GM18520 (cell line): ENCODE measurements around the gene CA12.

ENCODE experiments used
- ATAC-seq: cut with Tn5 transposase; IDR thresholded peaks from one replicate; pipeline ENCODE4 v1.9.1; 2021; ENCODE audit not compliant: unreplicated experiment

The CA12 gene

DNA sequence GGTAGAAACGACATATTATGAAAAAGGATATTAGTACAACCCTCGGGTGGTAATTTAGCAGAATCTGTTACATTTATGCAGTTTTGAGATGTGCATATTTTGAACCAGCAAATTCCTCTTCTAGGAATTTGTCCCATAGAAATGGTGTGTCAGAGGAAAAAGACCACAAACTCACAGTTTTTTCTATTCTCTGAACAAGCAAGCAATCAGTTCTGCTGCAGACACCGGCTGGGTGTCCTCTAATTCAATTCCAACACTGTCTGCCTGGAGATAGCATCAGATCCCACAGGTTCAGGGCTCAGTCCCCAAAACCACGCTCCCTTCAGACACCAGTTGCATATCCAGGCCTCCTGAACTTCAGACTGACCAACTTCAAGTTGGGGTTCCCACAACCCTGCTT, 67.8 kb downstream of the CA12 start:
- ATAC-seq: no peak

DNA sequence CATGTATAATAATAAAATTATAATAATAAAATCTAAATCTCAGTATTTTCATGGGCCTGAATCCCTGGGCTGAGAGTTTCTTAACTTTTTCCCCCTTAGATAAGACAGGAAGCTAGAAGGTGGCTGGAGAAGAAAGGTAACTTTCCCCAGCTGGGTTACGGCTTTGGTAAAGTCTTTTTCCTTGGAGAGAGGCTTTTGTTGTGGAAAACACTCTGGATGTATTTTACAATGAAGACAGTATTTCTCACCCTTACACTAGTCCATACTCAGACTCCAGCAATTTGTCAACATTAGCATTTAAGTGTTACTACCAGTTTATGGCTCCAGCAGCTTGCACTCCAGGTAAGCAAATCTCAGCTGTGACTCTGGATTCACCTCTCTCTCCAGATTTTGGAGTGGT, 69.4 kb downstream of the CA12 start:
- no peak for ATAC-seq

DNA sequence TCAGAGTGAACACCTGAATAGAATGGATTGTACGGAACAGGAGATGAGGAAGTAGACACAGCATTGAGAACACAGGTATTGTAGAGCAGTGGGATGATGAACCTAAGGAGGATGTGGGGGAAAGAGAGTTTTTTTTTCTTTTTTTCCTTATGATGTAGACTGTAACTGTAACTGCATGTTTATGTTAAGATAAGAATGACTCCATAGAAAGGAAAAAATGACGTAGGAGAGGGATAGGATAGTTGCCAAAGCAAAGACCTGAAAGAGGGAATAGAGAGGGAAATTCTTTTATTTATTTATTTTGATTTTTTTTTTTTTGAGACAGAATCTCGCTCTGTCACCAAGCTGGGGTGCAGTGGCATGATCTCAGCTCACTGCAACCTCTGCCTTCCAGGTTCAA, 71.0 kb downstream of the CA12 start:
- no peak for ATAC-seq

DNA sequence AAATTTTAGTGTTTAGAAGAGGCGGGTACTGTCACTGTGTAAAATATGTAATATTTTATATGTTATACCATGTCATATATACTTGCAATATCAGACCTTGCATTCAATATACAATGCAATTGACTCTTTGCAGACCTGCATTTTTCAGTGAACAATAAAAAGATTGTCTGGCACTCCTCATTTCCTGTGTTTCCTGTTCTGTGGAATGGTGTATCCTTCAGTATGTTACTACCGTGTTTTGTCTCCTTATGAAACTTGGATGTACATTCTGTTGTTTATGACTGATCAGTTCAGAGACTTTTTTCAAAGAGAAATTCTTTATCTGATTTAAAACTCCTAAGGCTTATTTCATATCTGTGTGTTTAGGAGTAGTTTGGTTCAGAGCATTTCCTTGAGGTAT, 72.7 kb downstream of the CA12 start:
- ATAC-seq: no peak

DNA sequence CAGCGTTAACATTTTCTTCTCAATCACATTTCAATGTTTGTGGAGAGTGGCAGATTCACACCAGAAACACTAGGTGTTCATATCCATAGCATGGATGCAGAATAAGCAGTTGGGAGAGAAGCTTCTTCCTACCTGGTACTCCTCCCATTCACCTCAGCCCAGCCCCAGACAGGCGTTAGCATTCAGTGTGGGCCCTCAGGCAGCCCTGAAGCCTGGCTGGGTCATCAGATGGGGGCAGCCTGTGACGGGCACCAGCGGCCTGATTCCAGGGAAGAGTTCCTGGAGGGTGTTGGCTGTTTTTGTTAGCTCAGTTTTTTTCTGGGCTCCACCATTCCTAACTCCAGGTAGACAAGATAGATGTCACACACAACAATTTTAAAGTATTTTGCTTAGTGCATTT, 73.2 kb downstream of the CA12 start:
- no peak for ATAC-seq

DNA sequence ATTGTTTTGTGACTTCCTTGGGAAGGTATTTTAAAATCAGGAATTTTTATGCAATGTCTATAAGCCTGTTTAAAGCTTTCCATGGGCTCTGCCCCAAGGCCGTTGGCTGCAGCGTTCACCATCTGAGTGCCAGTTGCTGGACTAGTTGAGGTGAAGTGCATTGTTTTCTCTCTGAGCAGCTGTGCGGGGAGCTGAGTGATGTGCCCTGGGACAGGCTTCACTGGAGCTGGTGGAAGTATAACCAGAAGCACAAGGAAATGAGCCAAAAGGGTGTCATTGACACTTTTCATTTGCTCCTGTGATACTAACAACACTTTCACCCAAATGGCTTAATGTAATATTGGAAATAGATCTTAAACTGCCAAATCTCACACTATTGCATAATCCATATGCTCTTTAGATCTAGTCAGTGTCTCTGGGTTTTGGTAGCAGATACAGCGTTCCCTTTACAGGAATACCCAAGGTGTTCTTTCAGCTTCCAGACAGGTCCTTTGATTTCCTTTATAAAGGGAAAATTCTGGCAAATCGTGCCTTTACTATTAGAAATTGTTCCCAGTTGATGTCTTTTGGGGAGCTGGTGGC, 75.1 kb downstream of the CA12 start:
- ATAC-seq: no peak

DNA sequence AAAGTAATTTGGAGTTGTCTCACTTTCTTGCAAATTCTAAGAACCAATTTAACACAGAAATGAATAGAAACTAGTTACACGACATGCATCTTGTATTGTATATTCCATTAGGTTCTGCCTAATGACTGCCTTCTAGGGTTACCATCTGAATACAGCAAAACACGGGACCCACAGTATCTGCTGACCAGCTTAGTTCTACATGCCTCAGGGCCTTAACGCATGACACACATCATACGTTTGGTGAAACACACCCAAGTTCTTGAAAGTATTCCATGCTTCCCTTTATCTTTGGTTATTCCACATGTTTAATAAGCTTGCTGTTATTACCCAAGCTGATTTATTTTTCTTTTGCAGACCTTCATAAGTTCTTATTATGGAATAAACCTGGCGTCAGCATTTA, 76.4 kb downstream of the CA12 start:
- ATAC-seq: no peak

DNA sequence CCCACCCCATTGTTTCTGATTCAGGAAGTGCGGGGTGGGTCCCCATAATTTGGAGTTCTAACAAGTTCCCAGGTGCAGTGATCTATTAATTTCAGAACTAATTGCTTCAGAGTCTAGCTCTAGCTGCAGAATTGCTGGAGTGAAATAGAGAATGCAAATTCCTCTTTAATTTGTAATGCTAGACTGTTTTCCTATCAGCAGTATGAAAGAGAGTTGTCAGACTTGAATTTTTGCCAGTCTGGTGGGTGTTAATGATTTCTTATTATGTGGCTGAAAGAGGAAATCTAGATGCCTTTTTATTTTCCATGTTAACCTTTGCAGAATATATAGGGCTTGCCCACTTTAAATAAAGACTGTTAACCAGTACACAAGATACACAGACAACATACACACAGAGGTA, 80.6 kb downstream of the CA12 start:
- ATAC-seq: no peak

DNA sequence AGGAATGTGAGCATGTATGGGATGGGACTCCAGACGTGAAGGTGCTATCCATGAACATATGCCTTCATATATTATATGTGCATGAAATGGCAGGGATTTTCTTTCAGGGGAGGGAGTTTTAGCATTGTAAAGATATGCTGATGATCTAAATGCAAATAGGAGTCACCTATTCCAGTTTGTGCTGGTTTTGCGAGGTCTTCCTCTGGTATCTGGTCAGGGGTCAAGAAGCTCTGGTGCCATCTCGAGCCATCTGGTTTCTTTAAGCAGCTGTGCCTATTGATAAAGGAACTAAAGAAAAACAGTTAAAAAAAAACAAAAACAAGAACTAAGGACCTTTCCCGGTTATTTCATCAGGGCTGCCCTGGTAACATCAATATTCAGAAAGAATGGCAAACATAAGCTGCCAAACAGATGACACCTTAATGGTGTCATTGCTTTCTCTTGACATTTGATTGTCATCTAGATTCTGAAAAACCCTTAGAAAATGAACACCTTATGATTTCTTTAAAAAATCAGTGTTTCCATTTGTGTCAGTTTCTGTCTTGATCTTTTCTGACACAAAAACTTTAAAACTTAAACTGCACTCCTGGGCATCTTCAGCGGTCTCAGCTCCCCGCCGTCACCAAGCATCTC, 81.6 kb downstream of the CA12 start:
- no peak for ATAC-seq

DNA sequence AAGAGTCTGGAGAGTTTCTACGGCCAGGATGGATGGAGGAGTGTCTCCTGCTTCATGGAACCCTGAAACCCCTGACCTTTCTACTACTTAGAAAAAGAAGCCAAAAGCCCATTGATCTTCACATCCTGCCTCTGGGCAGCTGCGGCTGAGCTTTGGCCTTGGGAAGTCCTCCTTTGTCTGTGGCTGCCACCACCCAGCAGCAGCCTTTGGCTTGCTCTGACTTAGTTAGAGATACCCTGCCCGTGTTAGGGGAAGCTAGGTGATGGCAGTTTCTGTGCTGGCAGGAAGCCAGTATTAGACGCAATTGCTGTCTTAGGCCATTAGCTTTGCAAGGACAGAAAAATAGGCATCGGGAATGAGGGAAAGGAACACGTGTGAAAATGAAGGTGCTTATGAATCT, 85.5 kb downstream of the CA12 start:
- no peak for ATAC-seq

DNA sequence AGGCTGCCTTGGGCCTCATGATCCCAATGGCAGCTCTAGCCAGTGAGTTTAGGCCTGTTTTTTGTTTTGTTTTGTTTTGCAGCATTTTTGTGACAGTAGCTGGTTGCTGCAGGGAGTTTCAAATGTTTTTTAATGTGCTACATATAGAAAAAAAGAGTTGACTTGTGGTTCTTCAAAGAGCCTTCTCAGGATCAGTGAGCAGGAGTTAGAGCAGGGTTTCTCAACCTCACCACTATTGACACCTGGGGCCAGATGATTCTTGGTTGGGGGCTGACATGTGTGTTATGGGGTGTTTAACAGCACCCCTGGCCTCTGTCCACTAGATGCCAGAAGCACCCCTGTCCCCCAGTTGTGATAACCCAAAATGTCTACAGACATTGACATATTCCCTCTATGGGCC, 86.3 kb downstream of the CA12 start:
- no peak for ATAC-seq

DNA sequence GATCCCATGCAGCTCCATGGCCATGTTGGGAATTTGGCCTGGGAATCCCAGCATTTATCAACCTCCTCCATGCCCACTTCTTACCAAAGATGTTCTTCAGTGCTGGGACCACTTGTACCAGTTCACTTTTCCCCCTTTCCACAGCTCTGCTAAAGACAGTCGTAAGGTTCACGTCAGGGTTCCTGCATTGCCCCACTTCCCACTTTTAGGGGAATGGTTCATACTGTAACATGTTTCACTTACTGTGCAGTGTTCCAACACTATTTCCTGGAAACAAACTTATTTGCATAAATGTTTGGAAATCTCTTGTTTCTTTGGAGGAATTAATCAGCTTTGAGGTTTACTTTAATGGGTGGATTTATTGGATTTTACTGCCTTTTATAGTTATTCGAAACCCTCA, 87.3 kb downstream of the CA12 start:
- no peak for ATAC-seq

DNA sequence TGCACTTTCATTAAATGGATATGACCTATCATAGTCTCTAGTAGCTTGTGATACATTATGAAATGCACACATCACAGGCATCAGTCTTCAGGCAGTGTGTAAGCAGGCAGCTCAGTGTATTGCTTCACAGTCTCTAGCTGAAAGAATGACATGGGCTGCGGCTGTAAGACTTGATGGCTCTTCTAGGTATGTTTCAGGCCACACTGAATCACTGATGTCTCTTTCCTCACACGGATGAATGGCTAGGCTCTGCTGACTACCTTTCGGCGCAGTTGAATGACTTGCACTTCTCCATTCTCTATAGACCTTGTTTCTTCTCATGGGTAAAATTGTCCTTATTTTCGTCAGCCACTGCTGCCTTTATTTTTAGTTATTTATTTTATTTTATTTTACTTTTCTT, 88.9 kb downstream of the CA12 start:
- no peak for ATAC-seq

DNA sequence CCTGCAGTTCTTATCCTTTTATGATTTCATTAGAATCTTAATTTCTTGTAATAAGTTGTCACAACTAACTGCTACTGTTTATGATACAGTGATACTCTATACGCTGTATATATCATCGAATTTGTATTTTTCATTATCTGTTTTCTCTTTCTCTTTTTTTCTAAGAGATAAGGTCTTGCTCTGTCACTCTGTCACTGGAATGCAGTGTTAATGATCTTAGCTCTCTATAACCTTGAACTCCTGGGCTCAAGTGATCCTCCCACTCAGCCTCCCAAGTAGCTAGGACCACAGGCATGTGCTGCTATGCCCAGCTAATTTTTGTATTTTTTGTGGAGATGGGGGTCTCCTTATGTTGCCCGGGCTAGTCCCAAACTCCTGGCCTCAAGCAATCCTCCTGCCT, 89.4 kb downstream of the CA12 start:
- no peak for ATAC-seq

DNA sequence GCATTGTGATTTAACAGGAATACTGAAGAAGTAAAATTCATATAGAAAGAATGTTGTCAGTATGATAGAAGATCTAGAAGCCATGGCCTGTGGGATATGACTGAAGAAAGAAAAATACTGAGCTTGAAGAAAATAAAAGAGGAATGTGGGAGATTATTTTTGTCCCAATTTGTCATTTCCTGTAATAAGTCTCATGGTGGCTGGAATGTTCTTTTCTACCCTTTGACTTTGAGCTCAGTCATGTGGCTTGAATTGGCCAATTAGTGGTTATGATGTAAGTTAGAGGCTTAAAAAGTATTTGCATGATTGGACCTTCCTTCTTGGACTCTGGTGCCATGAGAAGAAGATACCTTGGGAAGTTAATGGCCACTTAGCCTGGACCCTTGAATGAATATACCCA, 90.1 kb downstream of the CA12 start:
- ATAC-seq: no peak

DNA sequence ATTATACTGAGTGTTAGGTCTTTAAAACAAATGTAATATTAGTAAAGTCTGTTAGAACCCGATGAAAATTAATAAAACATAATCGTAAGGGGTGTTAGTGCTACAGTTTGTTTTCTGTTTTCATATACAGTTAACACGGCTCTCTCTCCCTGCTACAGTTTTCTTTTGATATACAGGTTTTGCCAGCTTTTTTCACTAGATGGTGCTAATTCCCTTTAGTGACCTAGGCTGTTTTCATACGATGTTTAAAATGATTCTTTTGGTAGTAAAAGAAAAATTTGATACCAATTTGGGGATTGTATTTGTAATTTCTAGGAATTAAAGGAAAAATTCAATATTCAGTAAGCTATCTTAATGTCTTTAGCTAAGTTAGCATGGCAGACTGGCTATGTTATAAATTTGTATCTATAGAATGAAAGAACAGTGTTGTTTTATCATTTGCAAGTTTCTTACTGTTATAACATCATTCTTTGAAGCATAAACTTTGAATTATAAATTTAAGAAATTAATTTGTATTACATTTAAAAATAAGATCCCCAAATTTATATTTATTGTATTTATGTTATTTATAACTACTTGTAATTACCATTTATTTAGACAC, 92.8 kb downstream of the CA12 start:
- ATAC-seq: no peak

DNA sequence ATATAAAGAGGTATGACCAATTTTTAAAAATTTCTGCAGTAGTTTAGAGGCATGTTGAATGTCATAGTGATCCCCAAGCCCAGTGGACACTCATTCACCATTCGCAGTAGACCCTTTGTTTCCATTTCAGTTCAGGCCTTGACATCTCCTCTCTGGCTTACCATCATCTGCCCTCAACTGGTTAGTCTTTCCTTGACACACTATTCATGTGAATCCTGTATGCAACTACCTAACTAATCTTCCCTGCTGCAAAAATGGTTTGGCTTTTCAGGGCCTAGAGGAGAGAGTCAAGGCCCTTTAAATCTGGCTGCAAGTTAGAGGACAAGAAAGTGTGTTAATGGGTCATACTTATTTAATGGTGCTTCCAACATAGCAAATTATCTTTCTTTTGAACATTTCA, 93.3 kb downstream of the CA12 start:
- no peak for ATAC-seq

DNA sequence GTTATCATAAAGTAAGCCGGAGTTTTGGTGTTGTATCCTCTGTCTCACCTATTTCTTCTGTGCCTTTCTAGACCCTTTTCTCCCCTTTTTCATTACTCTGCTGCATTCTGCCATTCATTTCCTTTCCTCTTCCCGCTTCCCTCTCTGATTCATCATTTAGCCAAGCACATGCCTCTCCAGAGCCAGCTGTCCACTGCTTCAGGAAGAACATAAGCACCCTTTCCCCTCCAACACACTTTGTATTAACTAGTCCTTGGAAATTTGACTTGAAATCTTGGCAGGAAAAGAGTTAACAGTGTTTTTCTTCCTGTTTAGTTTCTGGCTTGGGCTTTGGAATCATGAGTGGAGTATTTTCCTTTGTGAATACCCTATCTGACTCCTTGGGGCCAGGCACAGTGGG, 94.5 kb downstream of the CA12 start:
- no peak for ATAC-seq

DNA sequence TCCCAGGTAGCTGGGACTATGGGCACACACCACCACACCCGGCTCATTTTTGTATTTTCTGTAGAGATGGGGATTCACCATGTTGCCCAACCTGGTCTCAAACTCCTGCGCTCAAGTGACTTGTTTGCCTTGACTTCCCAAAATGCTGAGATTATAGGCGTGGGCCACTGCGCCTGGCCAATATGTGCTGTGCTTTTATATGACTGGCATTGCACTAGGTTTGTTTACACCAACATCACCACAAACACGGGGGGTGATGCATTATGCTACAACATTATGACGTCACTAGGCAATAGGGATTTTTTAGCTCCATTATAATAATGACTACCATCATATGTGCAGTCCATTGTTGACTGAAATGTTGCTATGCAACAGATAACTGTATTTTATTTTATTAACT, 97.3 kb downstream of the CA12 start:
- ATAC-seq: no peak

DNA sequence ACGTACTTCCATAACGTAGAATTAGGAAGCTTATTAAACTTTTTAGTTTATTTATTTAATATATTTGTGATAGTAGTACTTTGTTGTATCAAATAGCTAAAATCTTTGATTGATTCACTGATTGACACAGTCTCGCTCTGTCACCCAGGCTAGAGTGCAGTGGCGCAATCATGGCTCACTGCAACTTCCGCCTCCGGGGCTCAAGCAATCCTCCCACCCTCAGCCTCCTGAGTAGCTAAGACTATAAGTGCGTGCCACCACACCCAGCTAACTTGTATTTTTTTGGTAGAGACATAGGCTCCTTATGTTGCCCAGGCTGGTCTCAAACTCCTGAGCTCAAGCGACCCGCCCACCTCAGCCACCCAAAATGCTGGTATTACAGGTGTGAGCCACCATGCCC, 98.5 kb downstream of the CA12 start:
- ATAC-seq: no peak

DNA sequence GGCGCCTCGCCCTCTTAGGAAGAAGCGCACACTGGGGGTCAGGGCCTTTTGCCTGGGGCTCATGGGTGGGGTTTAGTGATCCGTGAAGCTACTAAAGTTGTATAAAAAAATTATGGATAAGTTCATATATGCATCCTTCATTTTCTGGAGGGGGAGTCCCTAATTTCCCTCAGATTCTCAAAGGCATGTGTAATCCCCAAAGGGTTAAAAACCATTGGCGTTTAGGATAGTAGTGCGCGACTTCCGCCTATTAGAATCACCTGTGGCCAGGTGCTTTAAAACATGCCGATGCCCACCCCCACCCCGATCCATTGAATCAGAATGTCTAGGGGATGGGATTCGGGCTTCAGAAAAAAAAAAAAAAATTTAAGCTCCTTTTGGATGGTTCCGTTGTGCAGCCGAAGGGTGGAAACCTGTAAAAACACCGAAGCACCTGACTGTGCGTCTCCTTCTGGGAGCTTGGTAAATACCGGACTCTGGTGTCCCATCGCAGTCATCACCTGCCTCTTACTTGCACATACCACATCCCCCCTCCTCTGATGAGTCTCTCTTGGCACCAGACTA, 103.7 kb downstream of the CA12 start:
- no peak for ATAC-seq

DNA sequence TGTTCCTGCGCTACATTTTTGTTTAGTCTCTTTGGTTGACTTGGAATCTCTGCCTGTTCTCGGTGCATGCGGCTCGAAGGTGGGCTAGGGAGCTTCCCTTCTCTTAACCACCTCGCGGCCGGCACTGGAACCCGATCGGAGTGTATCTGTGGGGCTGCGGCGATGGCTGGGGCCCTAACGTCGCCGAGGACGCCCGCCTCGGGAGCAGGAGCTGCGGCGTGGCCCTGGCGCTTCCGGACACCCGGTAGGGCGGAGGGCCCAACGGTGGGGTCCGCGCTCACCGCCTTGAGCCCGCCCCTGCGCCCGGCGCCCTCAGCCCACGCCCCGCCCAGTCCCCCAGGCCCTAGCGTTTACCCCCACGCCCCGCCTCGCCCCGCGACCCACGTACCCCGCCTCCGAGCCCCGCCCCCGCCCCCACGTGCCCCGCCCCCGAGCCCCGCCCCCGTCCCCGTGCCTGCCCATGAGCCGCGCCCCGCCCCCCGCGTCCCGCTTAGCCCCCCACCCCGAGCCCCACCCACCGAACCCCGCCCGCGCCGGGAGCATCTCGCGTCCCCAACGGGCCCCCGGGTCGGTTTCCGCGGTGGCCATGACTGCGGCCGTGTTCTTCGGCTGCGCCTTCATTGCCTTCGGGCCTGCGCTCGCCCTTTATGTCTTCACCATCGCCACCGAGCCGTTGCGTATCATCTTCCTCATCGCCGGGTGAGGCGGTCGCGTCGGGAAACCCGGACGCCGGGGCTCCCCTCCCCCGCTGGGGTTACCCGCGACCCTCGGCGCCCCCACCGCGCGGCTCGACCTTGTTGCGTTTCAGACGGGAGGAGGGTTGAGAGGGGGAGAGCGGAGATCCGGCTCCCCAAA, 104.4 kb downstream of the CA12 start, which contains the start of gene APH1B:
Gene APH1B (plus strand): TSS at position 568 of the 855 bp plus-strand sequence. CDS start 19 bp downstream, at position 587.
- ATAC-seq: peak; percentile 45
